Small intestine (tissue), 7 donors: ENCODE data around the gene ZNF549. TPM values are rescaled to one million over a fixed set of nuclear protein-coding genes. Genes with fewer than 3 reads are reported as not detected.

Source experiments
- DNase-seq, 2 donors: peaks; one replicate each; pipeline versions ENCODE4 v3.0.0 to v3.0.0-alpha.2; 2013
- FAIRE-seq: peaks from 2 replicates; lab custom pipeline; 2012; peaks lifted over from hg19 to GRCh38; lab: Jason Lieb, UNC
- H3K27ac ChIP-seq, 3 donors: one replicate each; pipeline ENCODE4 v1.5.1; 2013; ENCODE audit warnings: low read length in 2 of 3, mild to moderate bottlenecking in 2 of 3, control low read depth in 1 of 3, inconsistent platforms in 1 of 3, low read depth in 1 of 3, moderate library complexity in 1 of 3
- H3K27me3 ChIP-seq, 3 donors: one replicate each; pipeline ENCODE4 v1.6.1; 2013; ENCODE audit warnings: low read length in 3 of 3, inconsistent platforms in 1 of 3; ENCODE audit not compliant: control insufficient read depth in 3 of 3, insufficient read depth in 3 of 3
- H3K36me3 ChIP-seq, 3 donors: one replicate each; pipeline ENCODE4 v1.6.1; 2013; ENCODE audit warnings: low read length in 3 of 3, inconsistent platforms in 1 of 3, low read depth in 1 of 3, mild to moderate bottlenecking in 1 of 3, moderate library complexity in 1 of 3; ENCODE audit not compliant: control insufficient read depth in 3 of 3, insufficient read depth in 2 of 3
- H3K4me1 ChIP-seq, 3 donors: one replicate each; pipeline ENCODE4 v1.6.1; 2013; ENCODE audit warnings: low read length in 2 of 3, inconsistent platforms in 1 of 3, low read depth in 1 of 3, mild to moderate bottlenecking in 1 of 3, moderate library complexity in 1 of 3; ENCODE audit not compliant: control insufficient read depth in 3 of 3, insufficient read depth in 2 of 3
- H3K4me3 ChIP-seq, 3 donors: one replicate each; pipeline ENCODE4 v1.5.1; 2013; ENCODE audit warnings: low read length in 3 of 3, control low read depth in 1 of 3, inconsistent platforms in 1 of 3, low read depth in 1 of 3, mild to moderate bottlenecking in 1 of 3, moderate library complexity in 1 of 3
- H3K9me3 ChIP-seq, 2 donors: one replicate each; pipeline ENCODE4 v1.6.1; 2013; ENCODE audit warnings: low read depth in 1 of 2, low read length in 1 of 2; ENCODE audit not compliant: control insufficient read depth in 2 of 2, insufficient read depth in 1 of 2
- WGBS, 3 donors: extraction: QIAGEN DNeasy Blood & Tissue Kit; methylation state at CpG; one replicate each; pipeline ENCODE4 v1.1.7; 2013; 5-methylcytosine and 5-hydroxymethylcytosine counted together
- polyA plus RNA-seq, 4 donors: library from polyadenylated mRNA; stranded (reverse) in 3 of 4; unstranded in 1 of 4; fragments of 200-250 nt in 3 of 4; fragments of 120-200 nt in 1 of 4; gene quantifications; one replicate each; pipeline versions ENCODE4 v1.2.1 to v1.2.3, GENCODE V29; 2013
- donor health status: healthy with polysubstance abuse.
- donor health status: control.
- donor health status: control.
- donor health status: Bipolar disorder and iron deficiency.
- donor health status: healthy.

ZNF549 gene
- polyA plus RNA-seq, 4 donors = 0.89 to 11.5 (median 1.7) TPM

DNA sequence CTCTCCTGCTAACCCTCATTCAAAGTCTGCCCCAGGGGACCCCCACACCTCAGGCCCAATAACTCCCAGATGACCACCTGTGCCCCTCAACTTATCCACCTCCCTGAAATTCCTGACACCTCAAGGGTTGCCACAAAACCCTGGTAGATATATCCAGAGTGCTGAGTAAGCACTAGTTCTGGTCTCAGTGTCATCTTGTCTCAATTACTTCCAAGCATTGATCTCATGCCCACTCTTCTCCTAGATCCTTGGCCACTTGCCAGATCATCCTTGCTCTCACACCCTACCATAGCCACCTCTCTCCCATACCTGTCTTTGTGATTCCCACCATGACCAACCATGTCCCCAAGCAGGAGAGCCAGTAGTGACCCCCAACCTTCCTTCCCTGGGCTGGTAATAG, 49.5 kb downstream of the ZNF549 start:
- H3K27me3 ChIP-seq = no peaks in the 10 kb centered on the region
- H3K4me1 ChIP-seq = peaks cover 0 to 5% (median 0%) of the 10 kb centered on the region in 3 donors
- H3K4me3 ChIP-seq = no peak overlapping the region
- H3K27ac ChIP-seq = no peak overlapping the region
- H3K36me3 ChIP-seq = peaks cover 24 to 42% (median 27%) of the 10 kb centered on the region in 3 donors
- FAIRE-seq (no peak), DNase-seq (no peak)
- peaks cover 0 to 61% of the 10 kb centered on the region in 2 donors for H3K9me3 ChIP-seq

DNA sequence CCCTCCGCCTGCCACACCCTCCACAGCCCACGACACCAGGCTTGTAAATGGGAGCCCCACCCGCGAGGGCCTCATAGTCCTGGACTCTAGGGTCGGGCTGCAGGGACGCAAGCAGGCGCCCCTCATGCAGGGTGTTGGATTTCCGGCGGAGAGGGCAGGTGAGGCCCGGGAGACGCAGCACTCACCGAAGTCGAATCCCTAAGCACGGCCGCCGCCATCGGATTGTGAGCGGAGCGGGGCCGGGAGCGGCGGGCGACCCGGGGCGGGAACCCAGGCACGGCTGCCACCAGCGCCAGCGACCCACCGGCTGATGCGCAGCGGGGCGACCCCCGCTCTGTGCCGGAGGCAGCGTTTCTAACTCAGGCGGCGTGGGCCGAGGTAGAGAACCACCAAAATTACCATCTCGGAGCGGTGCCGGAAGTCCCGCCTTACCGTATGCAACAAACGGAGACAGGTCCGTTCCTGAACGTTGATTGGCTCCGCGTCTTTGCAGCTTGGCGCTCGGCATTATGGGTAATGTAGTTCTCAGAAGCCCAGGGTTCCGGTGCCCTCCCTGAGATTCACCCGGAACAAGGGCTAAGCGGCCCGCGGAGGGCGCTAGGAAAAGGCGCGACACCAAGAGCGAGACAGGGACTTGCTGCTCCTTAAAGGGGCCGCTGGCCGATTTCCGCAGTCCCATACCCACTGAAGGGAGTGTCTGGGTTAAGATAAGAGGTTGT, 51.5 kb downstream of the ZNF549 start, which contains the start of gene ZNF416:
TSS of gene ZNF416 (minus strand) at position 425 of the 719 bp plus-strand sequence. CDS start at position 218, 207 bp downstream.
- 0 to 1% (median 1%) methylated on average over 55 to 62 of the region's 62 CpGs for WGBS, 3 donors
- peak; percentile 33 for FAIRE-seq
- Histone ChIP-seq H3K4me3 (peak within 1 kb of the TSS; percentile 77 to 87 (median 78)), H3K27me3 (no peaks in the 10 kb centered on the region), H3K27ac (peak within 1 kb of the TSS; percentile 9 to 56 (median 52)), H3K9me3 (peaks cover 0 to 58% of the 10 kb centered on the region in 2 donors), H3K36me3 (peaks cover 15 to 31% (median 17%) of the 10 kb centered on the region in 3 donors), H3K4me1 (peaks cover 0 to 11% (median 2%) of the 10 kb centered on the region in 3 donors)
- DNase-seq = peak; percentile 99 to 100

DNA sequence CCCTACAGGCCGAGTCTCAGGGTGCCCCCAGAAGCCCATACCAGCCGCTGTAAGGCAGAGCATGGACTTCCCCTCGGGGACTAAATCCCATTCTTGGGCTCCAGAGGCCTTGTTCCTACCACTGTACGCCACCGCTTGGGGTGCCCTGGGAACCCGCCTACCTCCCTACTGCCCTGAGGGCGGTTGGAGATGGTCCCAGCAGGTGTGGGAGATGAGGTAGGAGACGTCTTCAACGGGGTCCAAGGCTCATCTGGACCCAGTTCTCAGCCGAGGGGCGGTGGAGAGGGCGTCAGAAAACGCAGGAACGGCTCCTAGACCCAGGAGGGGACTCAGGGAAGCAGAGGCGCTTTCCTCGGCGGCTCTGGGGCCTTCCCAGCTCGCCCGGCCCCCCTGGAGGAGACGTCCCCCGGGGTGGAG, 56.0 kb downstream of the ZNF549 start:
- WGBS, 3 donors = 40 to 65% (median 57%) methylated on average over 20 to 21 of the region's 21 CpGs
- FAIRE-seq (no peak), DNase-seq (no peak)
- peaks cover 0 to 51% of the 10 kb centered on the region in 2 donors for H3K9me3 ChIP-seq
- H3K27ac ChIP-seq = peak overlapping the region in 1 of 3 donors; percentile 54
- peaks cover 0 to 9% (median 3%) of the 10 kb centered on the region in 3 donors for H3K36me3 ChIP-seq
- H3K4me1 ChIP-seq = peaks cover 0 to 14% (median 4%) of the 10 kb centered on the region in 3 donors
- H3K27me3 ChIP-seq = no peaks in the 10 kb centered on the region
- H3K4me3 ChIP-seq = peak overlapping the region in 2 of 3 donors; percentile 43 to 59

DNA sequence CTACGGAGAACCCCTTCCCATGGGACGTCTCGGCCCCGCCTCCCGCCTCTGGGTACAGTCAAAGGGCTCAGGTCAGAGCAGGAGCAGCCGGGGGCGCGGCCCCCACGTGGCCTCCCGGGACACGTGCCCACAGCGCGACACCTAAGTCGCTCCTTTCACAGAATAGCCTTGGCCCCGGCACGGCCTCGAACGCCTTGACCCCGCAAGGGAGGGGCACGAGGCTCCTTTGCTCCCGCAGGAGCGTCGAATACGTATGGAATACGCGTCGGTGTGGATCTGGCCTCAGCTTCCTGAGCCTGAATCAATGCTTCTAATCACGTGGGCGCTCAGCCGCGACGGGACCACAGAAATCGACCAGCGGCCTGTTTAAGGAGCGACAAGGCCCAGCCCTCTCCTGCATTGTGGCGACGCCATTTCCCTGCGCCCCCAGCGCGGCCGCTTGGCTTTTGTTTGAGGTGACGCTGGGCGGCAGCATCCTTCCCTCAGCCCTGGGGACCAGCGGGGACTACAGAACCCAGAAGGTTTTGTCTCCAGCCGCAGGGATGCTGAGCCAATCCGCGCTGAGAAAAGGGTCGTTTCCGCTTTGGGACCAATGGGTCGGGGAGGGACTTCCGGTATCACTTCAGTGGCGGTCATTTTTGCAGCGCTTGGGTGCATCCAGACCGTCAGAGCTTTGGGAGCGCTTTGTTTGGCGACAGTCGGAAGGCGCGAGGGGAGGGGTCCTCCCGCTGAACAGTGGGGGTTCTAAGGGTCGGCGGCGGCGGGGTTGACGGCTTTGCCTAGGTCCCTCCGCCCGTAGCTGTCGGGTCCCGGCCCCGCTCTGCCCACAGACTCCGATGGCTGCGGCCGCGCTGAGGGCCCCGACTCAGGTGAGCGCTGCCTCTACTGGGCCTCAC, 56.6 kb downstream of the ZNF549 start, which contains the start of gene ZIK1:
TSS of gene ZIK1 (plus strand) at position 625 of the 896 bp plus-strand sequence. CDS start at position 837, 212 bp downstream.
- Histone ChIP-seq H3K4me1 (peaks cover 0 to 14% (median 4%) of the 10 kb centered on the region in 3 donors), H3K4me3 (peak within 1 kb of the TSS; percentile 43 to 67 (median 59)), H3K27ac (peak within 1 kb of the TSS in 2 of 3 donors; percentile 54 to 55), H3K36me3 (peaks cover 0 to 16% (median 3%) of the 10 kb centered on the region in 3 donors), H3K27me3 (no peaks in the 10 kb centered on the region), H3K9me3 (peaks cover 2 to 57% of the 10 kb centered on the region in 2 donors)
- no peak for FAIRE-seq
- DNase-seq = peak; percentile 81 to 97
- WGBS, 3 donors = 3 to 13% (median 10%) methylated on average over 71 to 76 of the region's 76 CpGs

DNA sequence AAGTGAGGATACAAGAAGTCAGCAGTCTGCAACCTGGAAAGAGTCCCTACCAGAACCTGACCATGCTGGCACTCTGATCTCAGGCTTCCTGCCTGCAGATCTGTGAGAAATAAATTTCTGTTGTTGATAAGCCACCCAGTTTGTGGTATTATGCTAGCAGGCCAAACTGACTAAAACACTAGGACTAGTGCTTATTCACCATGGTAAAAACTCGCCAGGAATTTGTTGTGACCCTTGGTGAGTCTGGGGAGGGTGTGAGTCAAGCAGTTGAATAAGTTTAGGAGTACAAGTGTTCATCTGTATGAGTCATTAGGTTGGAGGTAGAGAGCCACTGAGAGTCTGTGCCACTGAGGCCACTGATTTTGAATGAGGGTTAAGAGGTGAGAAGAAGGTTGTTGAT, 60.4 kb downstream of the ZNF549 start:
- H3K4me1 ChIP-seq = peaks cover 0 to 14% (median 4%) of the 10 kb centered on the region in 3 donors
- no peak overlapping the region for H3K4me3 ChIP-seq
- H3K36me3 ChIP-seq = peaks cover 6 to 27% (median 16%) of the 10 kb centered on the region in 3 donors
- 91 to 100% (median 93%) methylated on average over 1 of the region's 1 CpG for WGBS, 3 donors
- DNase-seq (no peak), FAIRE-seq (no peak)
- H3K27me3 ChIP-seq = no peaks in the 10 kb centered on the region
- no peak overlapping the region for H3K27ac ChIP-seq
- peaks cover 4 to 85% of the 10 kb centered on the region in 2 donors for H3K9me3 ChIP-seq

DNA sequence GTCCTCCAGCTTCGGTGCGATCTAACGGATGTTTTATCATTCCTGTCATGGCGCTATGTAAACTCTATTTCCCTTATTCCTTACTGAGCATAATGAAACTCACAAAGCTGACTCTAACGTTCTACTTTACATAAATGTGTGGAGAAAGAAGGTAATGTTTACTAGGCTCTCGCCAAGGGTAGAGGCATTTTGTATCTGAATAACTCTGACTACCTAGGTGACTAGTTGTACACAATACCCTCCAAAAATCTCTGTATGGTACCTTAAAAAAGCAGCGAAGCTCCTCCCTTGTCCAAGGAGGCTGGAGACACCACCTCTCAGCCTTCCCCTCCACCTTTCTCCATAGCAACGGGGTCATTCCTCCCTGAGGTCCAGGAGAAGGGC, 72.2 kb downstream of the ZNF549 start:
- no peaks in the 10 kb centered on the region for H3K27me3 ChIP-seq
- FAIRE-seq (no peak), DNase-seq (no peak)
- 55 to 57% (median 57%) methylated on average over 8 of the region's 8 CpGs for WGBS, 3 donors
- peak overlapping the region in 2 of 3 donors; percentile 63 to 81 for H3K4me3 ChIP-seq
- H3K36me3 ChIP-seq = peaks cover 0 to 5% (median 0%) of the 10 kb centered on the region in 3 donors
- H3K4me1 ChIP-seq = no peaks in the 10 kb centered on the region
- peaks cover 2 to 24% of the 10 kb centered on the region in 2 donors for H3K9me3 ChIP-seq
- no peak overlapping the region for H3K27ac ChIP-seq

DNA sequence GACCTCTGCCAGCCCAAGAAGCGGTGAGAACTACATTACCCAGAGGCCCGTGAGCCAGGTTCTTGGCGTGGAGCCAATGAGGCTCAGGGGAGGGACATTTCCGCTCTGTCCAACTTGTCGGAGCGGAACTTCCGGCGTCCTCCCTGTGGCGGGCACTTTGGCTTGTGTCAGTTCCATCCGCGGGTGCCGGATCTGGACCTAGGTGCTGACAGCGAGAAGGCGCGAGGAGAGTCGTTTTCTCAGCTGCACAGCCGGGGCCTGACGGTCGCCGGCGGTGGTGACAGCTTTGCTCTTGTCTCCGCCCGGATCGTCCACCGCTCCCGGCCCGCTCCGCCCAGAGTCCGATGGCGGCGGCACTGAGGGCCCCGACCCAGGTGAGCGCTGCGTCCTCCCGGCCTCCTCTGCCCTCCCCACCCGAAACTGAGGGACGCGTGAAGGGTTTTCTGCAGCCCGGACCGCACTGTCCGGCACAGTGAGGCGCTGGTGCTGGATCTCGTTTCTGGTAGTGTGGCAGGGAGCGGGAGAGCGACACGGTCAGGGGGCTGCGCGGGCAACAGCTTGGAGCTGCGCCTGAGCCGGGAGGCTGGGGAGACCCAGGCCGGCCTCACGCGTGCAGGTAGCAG, 72.7 kb downstream of the ZNF549 start, which contains the start of gene ZNF530:
TSS of gene ZNF530 (plus strand) at position 125 of the 623 bp plus-strand sequence. CDS start 4,461 bp downstream, outside the sequence.
- no peaks in the 10 kb centered on the region for H3K4me1 ChIP-seq
- no peak within 1 kb of the TSS for H3K27ac ChIP-seq
- 0 to 2% (median 1%) methylated on average over 38 to 53 of the region's 53 CpGs for whole genome bisulfite sequencing, 3 donors
- DNase-seq = peak; percentile 94 to 96
- FAIRE-seq = no peak
- peaks cover 3 to 25% of the 10 kb centered on the region in 2 donors for H3K9me3 ChIP-seq
- H3K4me3 ChIP-seq = peak within 1 kb of the TSS; percentile 58 to 81 (median 63)
- peaks cover 0 to 8% (median 2%) of the 10 kb centered on the region in 3 donors for H3K36me3 ChIP-seq
- no peaks in the 10 kb centered on the region for H3K27me3 ChIP-seq
